GM12801 (cell line): Measurements from ENCODE around the gene RARG.

ENCODE experiments used
- CTCF ChIP-seq: IDR thresholded peaks from one replicate; pipeline ENCODE4 v1.5.1; 2011; ENCODE audit warnings: control low read depth; ENCODE audit not compliant: insufficient read length; ENCODE audit errors: extremely low read depth

Gene RARG

GRCh38 chr12:53231921-53232645, at the start of gene RARG:
Gene RARG (minus strand): TSS chr12:53232209. CDS start chr12:53227545, 4,664 bp downstream.
- no peak for TF ChIP-seq CTCF

- TF ChIP-seq CTCF, result no peak
Measured at GRCh38 chr12:53279888-53280498, 48.0 kb upstream of the RARG start.

GRCh38 chr12:53279283-53279869, 47.4 kb upstream of the RARG start:
- no peak for TF ChIP-seq CTCF

GRCh38 chr12:53277981-53278380, 46.0 kb upstream of the RARG start:
- TF ChIP-seq CTCF, result no peak

GRCh38 chr12:53276511-53276910, 44.5 kb upstream of the RARG start:
- TF ChIP-seq CTCF, result no peak

- no peak for TF ChIP-seq CTCF
Measured at GRCh38 chr12:53274445-53274844, 42.4 kb upstream of the RARG start.

DNA sequence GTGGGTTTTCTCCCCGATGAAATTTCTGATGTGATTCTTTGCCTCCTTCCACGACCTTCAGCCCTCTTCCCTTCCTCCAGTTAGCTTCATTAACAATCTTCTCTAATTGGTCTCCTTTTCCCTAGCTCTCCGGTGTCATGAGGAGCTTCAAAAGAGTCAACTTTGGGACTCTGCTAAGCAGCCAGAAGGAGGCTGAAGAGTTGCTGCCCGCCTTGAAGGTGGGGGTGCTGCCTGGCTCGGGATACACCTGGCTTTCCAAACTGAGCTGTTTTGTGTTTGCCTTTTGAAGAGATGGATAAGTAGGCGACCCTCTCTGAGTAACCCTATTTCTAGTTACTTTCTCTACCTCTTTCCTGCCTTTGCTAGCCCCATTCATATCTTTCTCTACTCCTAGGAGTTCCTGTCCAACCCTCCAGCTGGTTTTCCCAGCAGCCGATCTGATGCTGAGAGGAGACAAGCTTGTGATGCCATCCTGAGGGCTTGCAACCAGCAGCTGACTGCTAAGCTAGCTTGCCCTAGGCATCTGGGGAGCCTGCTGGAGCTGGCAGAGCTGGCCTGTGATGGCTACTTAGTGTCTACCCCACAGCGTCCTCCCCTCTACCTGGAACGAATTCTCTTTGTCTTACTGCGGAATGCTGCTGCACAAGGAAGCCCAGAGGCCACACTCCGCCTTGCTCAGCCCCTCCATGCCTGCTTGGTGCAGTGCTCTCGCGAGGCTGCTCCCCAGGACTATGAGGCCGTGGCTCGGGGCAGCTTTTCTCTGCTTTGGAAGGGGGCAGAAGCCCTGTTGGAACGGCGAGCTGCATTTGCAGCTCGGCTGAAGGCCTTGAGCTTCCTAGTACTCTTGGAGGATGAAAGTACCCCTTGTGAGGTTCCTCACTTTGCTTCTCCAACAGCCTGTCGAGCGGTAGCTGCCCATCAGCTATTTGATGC, 36.9 kb upstream of the RARG start:
- TF ChIP-seq CTCF, result no peak
